Measurements from ENCODE around the gene TFR2.

DNA sequence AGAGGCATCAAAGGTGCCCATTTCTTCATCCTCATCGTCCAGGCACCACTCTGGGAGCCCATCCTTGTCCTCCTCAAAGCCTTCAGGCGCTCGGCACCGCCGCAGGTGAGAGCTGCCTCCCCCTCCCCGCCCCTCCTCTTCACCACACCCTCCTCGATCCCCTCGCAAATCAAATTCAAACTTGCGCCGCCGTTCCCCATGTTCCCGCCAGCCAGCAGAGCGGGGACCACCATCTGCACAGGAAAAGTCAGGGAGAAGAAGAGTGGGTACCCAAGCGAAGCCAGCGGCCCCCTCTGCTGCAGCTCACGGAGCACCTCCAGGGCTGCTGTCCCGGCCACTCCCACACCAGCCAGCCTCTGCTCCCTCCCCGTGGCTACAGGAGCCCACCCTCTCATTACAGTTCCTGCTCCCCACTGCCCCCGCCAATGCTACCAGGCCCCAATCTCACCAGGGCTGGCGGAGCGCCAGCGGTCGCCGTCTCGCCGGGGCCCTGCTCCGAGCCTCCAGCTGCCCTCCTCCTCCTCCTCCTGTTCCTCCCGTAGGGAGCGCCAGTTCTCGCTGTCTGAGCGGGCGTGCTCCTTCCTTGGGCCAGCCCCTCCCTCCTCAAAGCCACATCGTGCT, 45.0 kb upstream of the TFR2 start:
- TF ChIP-seq, protein P1, sequence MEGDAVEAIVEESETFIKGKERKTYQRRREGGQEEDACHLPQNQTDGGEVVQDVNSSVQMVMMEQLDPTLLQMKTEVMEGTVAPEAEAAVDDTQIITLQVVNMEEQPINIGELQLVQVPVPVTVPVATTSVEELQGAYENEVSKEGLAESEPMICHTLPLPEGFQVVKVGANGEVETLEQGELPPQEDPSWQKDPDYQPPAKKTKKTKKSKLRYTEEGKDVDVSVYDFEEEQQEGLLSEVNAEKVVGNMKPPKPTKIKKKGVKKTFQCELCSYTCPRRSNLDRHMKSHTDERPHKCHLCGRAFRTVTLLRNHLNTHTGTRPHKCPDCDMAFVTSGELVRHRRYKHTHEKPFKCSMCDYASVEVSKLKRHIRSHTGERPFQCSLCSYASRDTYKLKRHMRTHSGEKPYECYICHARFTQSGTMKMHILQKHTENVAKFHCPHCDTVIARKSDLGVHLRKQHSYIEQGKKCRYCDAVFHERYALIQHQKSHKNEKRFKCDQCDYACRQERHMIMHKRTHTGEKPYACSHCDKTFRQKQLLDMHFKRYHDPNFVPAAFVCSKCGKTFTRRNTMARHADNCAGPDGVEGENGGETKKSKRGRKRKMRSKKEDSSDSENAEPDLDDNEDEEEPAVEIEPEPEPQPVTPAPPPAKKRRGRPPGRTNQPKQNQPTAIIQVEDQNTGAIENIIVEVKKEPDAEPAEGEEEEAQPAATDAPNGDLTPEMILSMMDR (IDR thresholded peaks at IDR 0.05; ENCODE audit: insufficient read depth, low read length, poor library complexity, severe bottlenecking): no peak
- TF ChIP-seq EZH2phosphoT487 (conservative IDR thresholded peaks at IDR 0.05; ENCODE audit: low read length): no peak

All from SU-DHL-6 (cell line).